GM10248 (cell line): Measurements from ENCODE around the gene NMT2.

Source experiments
- CTCF ChIA-PET: fragments of 300-600 bp; sonication (Branson Sonifier 250); formaldehyde crosslinking; extraction: SDS; loops from one replicate; lab custom pipeline; 2021; ENCODE audit warnings: antibody characterized with exemption; lab: Yijun Ruan, JAX
- POLR2A ChIA-PET: fragments of 350-650 bp; sonication (Branson Sonifier 250); formaldehyde crosslinking; extraction: SDS; loops from one replicate; lab custom pipeline; 2020; ENCODE audit warnings: antibody characterized with exemption; lab: Yijun Ruan, JAX
- DNase-seq: peaks from one replicate; pipeline ENCODE4 v3.0.0; 2012; ENCODE audit errors: extremely low spot score
- TF ChIP-seq, protein P1 (sequence below): IDR thresholded peaks from 2 replicates; pipeline ENCODE4 v1.5.1; 2012; ENCODE audit warnings: mild to moderate bottlenecking, low read depth; ENCODE audit errors: extremely low read depth, missing control alignments, control extremely low read depth

NMT2 gene

DNA sequence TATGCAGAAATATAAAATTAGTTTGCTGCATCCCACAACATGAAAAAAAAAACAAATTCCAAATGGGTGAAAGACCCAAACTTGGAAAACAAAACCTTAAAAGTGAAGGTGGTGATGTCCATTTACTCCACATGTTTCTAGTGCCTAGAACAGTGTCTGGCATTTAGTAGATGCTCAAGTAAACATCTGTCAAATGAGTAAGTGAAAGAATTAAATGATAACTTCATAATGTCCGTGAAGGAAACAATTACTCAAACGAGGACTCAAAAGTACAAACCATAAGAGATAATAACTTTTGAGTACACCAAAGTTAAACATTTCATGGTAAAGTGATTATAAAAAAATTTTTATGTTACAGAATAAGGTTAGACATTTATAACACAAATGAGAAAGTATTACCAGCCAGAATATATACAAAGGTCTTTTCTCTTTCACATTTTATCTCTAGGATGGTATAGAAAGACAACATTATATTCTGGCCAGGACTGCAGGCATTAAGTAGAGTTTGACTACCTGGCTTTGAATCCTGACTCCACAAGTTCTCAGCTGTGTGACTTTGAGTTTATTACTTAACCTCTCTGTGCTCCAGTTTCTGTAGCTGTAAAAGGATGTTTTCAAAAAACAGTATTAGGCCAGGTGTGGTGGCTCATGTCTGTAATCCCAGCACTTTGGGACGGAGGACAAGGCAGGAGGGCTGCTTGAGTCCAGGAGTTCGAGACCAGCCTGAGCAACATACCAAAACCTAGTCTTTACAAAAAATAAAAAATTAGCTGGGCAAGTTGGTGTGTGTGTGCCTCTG, 20.7 kb downstream of the NMT2 start:
- DNase-seq, result no peak
- ChIA-PET CTCF (interaction anchor here (0.8 to 1.3 kb wide), 3 partner anchors 17 to 43 kb away, joined by 3 to 4 read pairs (median 3); no protein-coding TSS in a partner anchor), POLR2A (no interaction called here)
- TF ChIP-seq, protein P1, sequence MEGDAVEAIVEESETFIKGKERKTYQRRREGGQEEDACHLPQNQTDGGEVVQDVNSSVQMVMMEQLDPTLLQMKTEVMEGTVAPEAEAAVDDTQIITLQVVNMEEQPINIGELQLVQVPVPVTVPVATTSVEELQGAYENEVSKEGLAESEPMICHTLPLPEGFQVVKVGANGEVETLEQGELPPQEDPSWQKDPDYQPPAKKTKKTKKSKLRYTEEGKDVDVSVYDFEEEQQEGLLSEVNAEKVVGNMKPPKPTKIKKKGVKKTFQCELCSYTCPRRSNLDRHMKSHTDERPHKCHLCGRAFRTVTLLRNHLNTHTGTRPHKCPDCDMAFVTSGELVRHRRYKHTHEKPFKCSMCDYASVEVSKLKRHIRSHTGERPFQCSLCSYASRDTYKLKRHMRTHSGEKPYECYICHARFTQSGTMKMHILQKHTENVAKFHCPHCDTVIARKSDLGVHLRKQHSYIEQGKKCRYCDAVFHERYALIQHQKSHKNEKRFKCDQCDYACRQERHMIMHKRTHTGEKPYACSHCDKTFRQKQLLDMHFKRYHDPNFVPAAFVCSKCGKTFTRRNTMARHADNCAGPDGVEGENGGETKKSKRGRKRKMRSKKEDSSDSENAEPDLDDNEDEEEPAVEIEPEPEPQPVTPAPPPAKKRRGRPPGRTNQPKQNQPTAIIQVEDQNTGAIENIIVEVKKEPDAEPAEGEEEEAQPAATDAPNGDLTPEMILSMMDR, result no peak

GRCh38 chr10:15146366-15146765, 22.1 kb downstream of the NMT2 start:
- TF ChIP-seq, protein P1, result no peak
- CTCF ChIA-PET, result interaction anchor here (1.1 kb wide), 1 partner anchor 18 kb away, joined by 4 read pairs; no protein-coding TSS in a partner anchor
- DNase-seq, result no peak
- POLR2A ChIA-PET, result no interaction called here

DNA sequence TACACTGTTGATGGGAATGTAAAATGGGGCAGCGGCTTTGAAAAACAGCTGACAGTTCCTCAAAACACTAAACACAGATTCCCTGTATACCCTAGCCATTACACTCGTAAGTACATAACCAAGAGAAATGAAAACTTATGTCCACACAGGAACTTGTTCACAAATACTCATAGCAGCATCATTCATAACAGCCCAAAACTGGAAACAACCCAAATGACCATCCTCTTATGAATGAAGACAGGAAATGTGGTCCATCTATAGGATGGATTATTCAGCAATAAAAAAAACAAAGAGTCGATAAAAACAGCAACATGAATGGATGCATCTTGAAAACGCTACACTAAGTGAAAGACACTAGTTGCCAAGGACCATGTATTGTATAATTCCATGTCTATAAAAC, 23.7 kb downstream of the NMT2 start:
- DNase-seq, result no peak
- CTCF ChIA-PET, result interaction anchor here (1.0 to 1.5 kb wide), 4 partner anchors 9 to 37 kb away, joined by 3 read pairs; no protein-coding TSS in a partner anchor
- TF ChIP-seq, protein P1, result no peak
- POLR2A ChIA-PET, result no interaction called here

DNA sequence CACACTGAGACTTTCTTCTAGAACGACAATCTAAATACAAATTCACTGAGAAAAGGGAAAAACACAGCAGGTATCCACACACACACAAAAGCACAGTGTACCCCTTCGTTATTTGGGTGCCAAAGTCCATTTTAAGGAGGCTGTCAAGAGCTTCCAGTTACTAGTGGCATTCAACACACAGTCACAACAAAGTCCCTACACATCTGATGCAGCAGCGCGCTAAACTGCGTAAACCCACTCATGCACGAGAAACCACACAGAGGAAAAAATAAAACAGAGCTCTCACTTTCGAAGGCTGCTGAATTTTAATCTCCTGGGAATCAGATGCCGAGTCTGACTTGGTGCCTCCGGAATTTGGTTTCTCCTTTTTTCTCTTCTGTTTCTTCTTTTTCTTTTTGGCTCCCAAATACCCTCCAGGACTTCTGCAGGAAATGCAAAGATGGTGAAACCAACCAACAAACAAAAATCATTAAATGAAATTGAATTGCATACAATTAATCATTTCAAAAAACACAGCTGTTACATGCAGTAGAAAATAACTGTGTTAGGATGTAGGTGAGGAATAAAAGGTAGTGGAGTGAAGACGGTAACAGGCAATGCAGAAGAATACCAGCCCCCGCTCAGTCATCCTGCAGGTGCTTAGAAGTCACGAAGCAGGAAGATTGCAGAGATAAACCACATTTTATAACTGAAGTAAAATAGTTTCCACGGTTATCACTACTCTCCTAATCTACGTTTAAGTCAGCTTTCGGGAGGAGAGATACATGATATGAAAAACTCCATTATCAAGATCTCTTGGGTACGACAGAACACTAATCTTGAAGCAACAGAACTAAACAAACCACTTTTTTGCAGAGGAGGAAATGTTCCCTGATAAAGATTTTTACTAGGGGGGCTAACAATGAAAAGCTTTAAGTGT, 27.1 kb downstream of the NMT2 start:
- CTCF ChIA-PET, result interaction anchor here (1.0 to 3.9 kb wide), 6 partner anchors 10 to 35 kb away, joined by 3 to 19 read pairs (median 6); no protein-coding TSS in a partner anchor
- POLR2A ChIA-PET, result no interaction called here
- peak; percentile 61 for DNase-seq
- TF ChIP-seq, protein P1, result no peak

DNA sequence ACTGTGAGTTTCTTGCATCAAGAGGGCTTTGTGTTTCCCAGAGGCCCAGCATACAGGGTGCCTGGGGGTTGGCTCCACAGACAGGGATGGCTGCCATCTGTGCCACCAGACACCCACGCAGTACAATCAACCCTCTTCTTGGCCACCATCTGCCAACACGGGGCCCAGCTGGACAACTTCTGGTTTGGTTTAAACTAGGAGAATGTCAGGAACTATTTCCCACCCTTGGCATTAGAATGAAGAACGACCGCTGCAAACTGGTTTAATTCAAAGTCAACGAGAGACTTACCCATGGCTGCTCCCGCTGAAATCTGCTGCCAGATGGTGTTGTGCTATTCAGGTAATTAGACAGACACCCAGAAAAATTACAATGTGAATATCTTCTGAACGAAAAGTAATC, 27.8 kb downstream of the NMT2 start:
- TF ChIP-seq, protein P1, result no peak
- POLR2A ChIA-PET, result no interaction called here
- CTCF ChIA-PET, result interaction anchor here (1.0 to 3.9 kb wide), 5 partner anchors 10 to 34 kb away, joined by 3 to 19 read pairs (median 6); no protein-coding TSS in a partner anchor
- DNase-seq, result no peak

DNA sequence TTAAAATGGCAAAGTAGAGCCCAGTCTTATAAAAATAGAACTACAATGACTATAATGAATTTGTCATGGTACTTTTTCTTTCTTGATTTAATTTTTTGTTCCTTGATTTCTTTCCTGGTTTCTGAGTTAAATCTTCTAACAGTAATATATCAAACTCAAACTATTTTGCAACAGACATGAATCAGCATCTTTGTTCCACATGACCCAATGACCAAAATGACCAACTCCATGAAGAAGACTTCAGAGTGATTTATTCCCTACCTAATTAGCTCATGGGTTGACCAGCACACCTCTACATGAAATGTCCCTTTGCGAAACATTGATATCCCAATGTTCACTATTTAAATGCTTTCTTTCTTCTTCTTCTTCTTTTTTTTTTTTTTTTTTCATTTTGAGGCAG, 30.9 kb downstream of the NMT2 start:
- CTCF ChIA-PET, result interaction anchor here (0.9 kb wide), 1 partner anchor 12 kb away, joined by 3 read pairs; no protein-coding TSS in a partner anchor

More for the DNA sequence above, 30.9 kb downstream of the NMT2 start:
- POLR2A ChIA-PET, result no interaction called here
- TF ChIP-seq, protein P1, result no peak
- no peak for DNase-seq
